GM12801 (cell line): ENCODE measurements around the gene LMTK2.

ENCODE experiments used
- CTCF ChIP-seq: IDR thresholded peaks from one replicate; pipeline ENCODE4 v1.5.1; 2011; ENCODE audit warnings: control low read depth; ENCODE audit not compliant: insufficient read length; ENCODE audit errors: extremely low read depth

LMTK2 gene

GRCh38 chr7:98168904-98169621, 62.4 kb downstream of the LMTK2 start:
- TF ChIP-seq CTCF, result no peak

- no peak for TF ChIP-seq CTCF
Measured at GRCh38 chr7:98170966-98171365, 64.3 kb downstream of the LMTK2 start.

GRCh38 chr7:98171449-98171848, 64.8 kb downstream of the LMTK2 start:
- no peak for TF ChIP-seq CTCF

- TF ChIP-seq CTCF, result no peak
Measured at GRCh38 chr7:98174334-98175259, 67.9 kb downstream of the LMTK2 start.

- TF ChIP-seq CTCF, result no peak
Measured at GRCh38 chr7:98175260-98175940, 68.7 kb downstream of the LMTK2 start.

GRCh38 chr7:98177553-98177952, 70.9 kb downstream of the LMTK2 start:
- no peak for TF ChIP-seq CTCF

GRCh38 chr7:98178321-98178720, 71.7 kb downstream of the LMTK2 start:
- TF ChIP-seq CTCF, result no peak
